Mesendoderm (in vitro differentiated cells): ENCODE results near the gene ARHGAP19.

ENCODE experiments used
- DNase-seq: peaks from one replicate; pipeline ENCODE4 v3.0.0; 2013
- H2AK5ac ChIP-seq: 2 replicates; pipeline ENCODE4 v1.6.1; 2013; ENCODE audit warnings: low read length, inconsistent platforms
- H2BK120ac ChIP-seq: 2 replicates; pipeline ENCODE4 v1.6.1; 2013; ENCODE audit warnings: low read depth, mild to moderate bottlenecking, low read length, moderate library complexity, mixed read lengths
- H2BK15ac ChIP-seq: replicated peaks from 2 replicates; pipeline ENCODE4 v1.6.1; 2013; ENCODE audit warnings: low read depth, mild to moderate bottlenecking, moderate library complexity
- H2BK5ac ChIP-seq: 2 replicates; pipeline ENCODE4 v1.6.1; 2013; ENCODE audit warnings: low read length, inconsistent platforms
- H3K18ac ChIP-seq: 2 replicates; pipeline ENCODE4 v1.6.1; 2013; ENCODE audit warnings: mild to moderate bottlenecking, low read length, mixed read lengths
- H3K23ac ChIP-seq: one replicate; pipeline ENCODE4 v1.6.1; 2013; ENCODE audit warnings: low read length
- H3K27ac ChIP-seq: 2 replicates; pipeline ENCODE4 v1.5.1; 2013; ENCODE audit warnings: low read depth, mild to moderate bottlenecking, inconsistent platforms, low read length, moderate library complexity
- H3K27me3 ChIP-seq: 2 replicates; pipeline ENCODE4 v1.6.1; 2013; ENCODE audit warnings: low read length, control low read depth, mild to moderate bottlenecking, inconsistent platforms; ENCODE audit not compliant: insufficient read depth, poor library complexity
- H3K36me3 ChIP-seq: 2 replicates; pipeline ENCODE4 v1.6.1; 2013; ENCODE audit warnings: low read length, inconsistent platforms; ENCODE audit not compliant: control insufficient read depth, insufficient read depth
- H3K4ac ChIP-seq: one replicate; pipeline ENCODE4 v1.6.1; 2013; ENCODE audit warnings: low read depth, mild to moderate bottlenecking, low read length, moderate library complexity
- H3K4me1 ChIP-seq: 2 replicates; pipeline ENCODE4 v1.6.1; 2013; ENCODE audit warnings: low read depth, low read length, inconsistent platforms; ENCODE audit not compliant: control insufficient read depth
- H3K4me2 ChIP-seq: 2 replicates; pipeline ENCODE4 v1.6.1; 2013; ENCODE audit warnings: low read length
- H3K4me3 ChIP-seq: 2 replicates; pipeline ENCODE4 v1.5.1; 2013; ENCODE audit warnings: mild to moderate bottlenecking, low read length
- H3K56ac ChIP-seq: one replicate; pipeline ENCODE4 v1.6.1; 2013; ENCODE audit warnings: low read length
- H3K79me1 ChIP-seq: 2 replicates; pipeline ENCODE4 v1.6.1; 2013; ENCODE audit warnings: low read length, inconsistent platforms
- H3K79me2 ChIP-seq: 2 replicates; pipeline ENCODE4 v1.6.1; 2013; ENCODE audit warnings: mild to moderate bottlenecking, low read length; ENCODE audit not compliant: control insufficient read depth, insufficient read depth
- H3K9ac ChIP-seq: 2 replicates; pipeline ENCODE4 v1.6.1; 2013; ENCODE audit warnings: low read length, inconsistent platforms
- H4K5ac ChIP-seq: one replicate; pipeline ENCODE4 v1.6.1; 2013; ENCODE audit warnings: low read length
- H4K8ac ChIP-seq: one replicate; pipeline ENCODE4 v1.6.1; 2013; ENCODE audit warnings: low read depth, mild to moderate bottlenecking, control low read depth, low read length, moderate library complexity
- WGBS: extraction: QIAGEN DNeasy Blood & Tissue Kit; methylation state at CpG from one replicate; pipeline ENCODE4 v1.1.7; 2013; ENCODE audit warnings: low lambda C conversion rate, missing lambda C conversion rate; ENCODE audit not compliant: insufficient coverage; ENCODE audit errors: extremely low coverage; 5-methylcytosine and 5-hydroxymethylcytosine counted together

The ARHGAP19 gene

DNA sequence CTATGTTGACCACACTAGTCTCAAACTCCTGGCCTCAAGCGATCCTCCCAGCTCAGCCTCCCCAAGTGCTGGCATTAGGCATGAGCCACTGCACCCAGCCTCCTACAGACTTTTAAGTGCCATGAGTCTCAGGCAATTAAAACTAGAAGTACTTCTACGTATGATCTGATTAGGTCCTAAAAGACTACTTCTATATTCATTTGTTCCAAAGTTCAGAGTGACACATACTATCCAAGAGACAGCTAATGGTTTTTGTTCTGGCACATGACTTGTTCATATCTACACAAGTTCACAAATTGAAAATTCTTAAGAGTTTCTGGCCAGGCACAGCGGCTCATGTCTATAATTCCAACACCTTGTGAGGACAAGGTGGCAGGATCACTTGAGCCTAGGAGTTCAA lies 11.7 kb downstream of the ARHGAP19 start:
- Histone ChIP-seq H3K4me1 (no peaks in the 10 kb centered on the region), H3K79me1 (peaks cover 7% of the 10 kb centered on the region), H3K27me3 (no peaks in the 10 kb centered on the region), H2BK5ac (no peak overlapping the region), H3K79me2 (no peaks in the 10 kb centered on the region), H2BK15ac (no peak overlapping the region), H2AK5ac (no peak overlapping the region), H3K18ac (no peak overlapping the region), H3K9ac (no peak overlapping the region), H4K8ac (no peak overlapping the region), H3K56ac (no peak overlapping the region), H3K36me3 (no peaks in the 10 kb centered on the region), H4K5ac (no peak overlapping the region), H3K4me3 (no peak overlapping the region), H3K4ac (no peak overlapping the region), H2BK120ac (no peak overlapping the region), H3K23ac (no peak overlapping the region), H3K27ac (no peak overlapping the region), H3K4me2 (no peak overlapping the region)
- no CpG with 5 or more reads among the region's 3 CpGs for WGBS
- DNase-seq, result no peak

DNA sequence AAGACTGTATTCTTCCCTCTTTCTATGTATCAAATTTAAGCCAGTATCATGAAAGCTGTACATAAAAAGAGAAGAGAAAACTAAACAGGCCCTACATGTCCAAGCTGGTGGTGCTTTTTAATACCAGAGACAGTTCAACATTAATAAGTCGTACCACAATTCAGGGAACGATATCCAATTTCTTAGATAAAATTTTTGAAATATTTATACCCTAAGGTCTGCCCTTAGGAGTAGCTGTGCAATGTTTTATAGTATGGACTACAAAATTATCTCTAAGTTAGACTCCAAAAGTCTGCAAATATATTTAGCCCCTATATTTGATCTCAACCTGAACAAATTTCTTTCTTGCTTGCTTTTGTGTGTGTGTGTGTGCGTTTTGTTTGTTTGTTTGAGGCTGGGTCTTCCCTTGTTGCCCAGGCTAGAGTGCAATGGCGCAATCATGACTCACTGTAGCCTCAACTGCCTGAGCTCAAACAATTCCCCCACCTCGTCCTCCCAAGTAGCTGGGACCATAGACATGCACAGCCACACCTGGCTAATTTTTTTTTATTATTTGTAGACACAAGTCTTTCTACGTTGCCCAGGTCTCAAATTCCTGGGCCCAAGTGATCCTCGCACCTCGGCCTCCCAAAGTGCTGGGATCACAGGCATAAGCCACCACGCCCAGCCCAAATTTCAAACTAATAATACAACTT lies 13.2 kb downstream of the ARHGAP19 start:
- no peak overlapping the region for H2BK120ac ChIP-seq
- no peak overlapping the region for H3K4me3 ChIP-seq
- no peak overlapping the region for H2BK5ac ChIP-seq
- H3K56ac ChIP-seq, result no peak overlapping the region
- H3K27ac ChIP-seq, result no peak overlapping the region
- H3K79me1 ChIP-seq, result peaks cover 7% of the 10 kb centered on the region
- no peak overlapping the region for H3K4me2 ChIP-seq
- no peak overlapping the region for H3K18ac ChIP-seq
- no peak overlapping the region for H3K23ac ChIP-seq
- no peaks in the 10 kb centered on the region for H3K27me3 ChIP-seq
- no peaks in the 10 kb centered on the region for H3K4me1 ChIP-seq
- no CpG with 5 or more reads among the region's 9 CpGs for WGBS
- DNase-seq, result peak; percentile 58
- H3K36me3 ChIP-seq, result no peaks in the 10 kb centered on the region
- no peak overlapping the region for H3K4ac ChIP-seq
- no peak overlapping the region for H3K9ac ChIP-seq
- H4K8ac ChIP-seq, result no peak overlapping the region
- no peak overlapping the region for H2AK5ac ChIP-seq
- no peak overlapping the region for H4K5ac ChIP-seq
- H2BK15ac ChIP-seq, result no peak overlapping the region
- H3K79me2 ChIP-seq, result peaks cover 2% of the 10 kb centered on the region

GRCh38 chr10:97278491-97278989 lies 13.9 kb downstream of the ARHGAP19 start:
- H2AK5ac ChIP-seq, result no peak overlapping the region
- no peak overlapping the region for H3K27ac ChIP-seq
- DNase-seq, result peak; percentile 44
- no peaks in the 10 kb centered on the region for H3K36me3 ChIP-seq
- H3K4me1 ChIP-seq, result no peaks in the 10 kb centered on the region
- no peak overlapping the region for H3K56ac ChIP-seq
- H3K18ac ChIP-seq, result no peak overlapping the region
- H3K4me2 ChIP-seq, result no peak overlapping the region
- no peaks in the 10 kb centered on the region for H3K27me3 ChIP-seq
- H3K79me1 ChIP-seq, result peaks cover 7% of the 10 kb centered on the region
- H3K4me3 ChIP-seq, result no peak overlapping the region
- H2BK15ac ChIP-seq, result no peak overlapping the region
- peaks cover 2% of the 10 kb centered on the region for H3K79me2 ChIP-seq
- H4K8ac ChIP-seq, result no peak overlapping the region
- no peak overlapping the region for H3K9ac ChIP-seq
- H4K5ac ChIP-seq, result no peak overlapping the region
- H3K23ac ChIP-seq, result no peak overlapping the region
- H3K4ac ChIP-seq, result no peak overlapping the region
- H2BK120ac ChIP-seq, result no peak overlapping the region
- no peak overlapping the region for H2BK5ac ChIP-seq

GRCh38 chr10:97277551-97277950 lies 14.9 kb downstream of the ARHGAP19 start:
- WGBS, result no CpG with 5 or more reads among the region's 1 CpG
- H3K27me3 ChIP-seq, result no peaks in the 10 kb centered on the region

DNA sequence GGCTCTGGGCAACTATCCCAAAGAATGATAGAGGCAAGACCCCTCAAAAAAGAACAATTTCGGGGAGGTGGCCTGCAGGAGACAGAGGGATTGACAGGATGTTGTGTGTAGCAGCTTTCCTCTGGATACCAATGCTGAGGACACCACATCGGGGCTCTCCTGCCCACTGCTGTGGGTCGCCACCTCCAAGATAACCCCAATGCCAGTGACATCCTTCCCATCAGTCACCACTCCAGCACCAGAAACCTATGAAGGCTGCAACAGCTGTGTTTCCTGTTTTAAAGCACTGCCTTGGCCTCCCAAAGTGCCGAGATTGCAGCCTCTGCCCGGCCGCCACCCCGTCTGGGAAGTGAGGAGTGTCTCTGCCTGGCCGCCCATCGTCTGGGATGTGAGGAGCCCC lies 17.6 kb downstream of the ARHGAP19 start:
- no peak overlapping the region for H2AK5ac ChIP-seq

More at GRCh38 chr10:97277551-97277950, 14.9 kb downstream of the ARHGAP19 start:
- H3K9ac ChIP-seq, result no peak overlapping the region
- peaks cover 7% of the 10 kb centered on the region for H3K79me1 ChIP-seq
- H3K18ac ChIP-seq, result no peak overlapping the region
- no peak overlapping the region for H4K8ac ChIP-seq
- no peak overlapping the region for H2AK5ac ChIP-seq
- H3K56ac ChIP-seq, result no peak overlapping the region
- no peaks in the 10 kb centered on the region for H3K4me1 ChIP-seq
- no peak overlapping the region for H3K27ac ChIP-seq
- H2BK15ac ChIP-seq, result no peak overlapping the region
- H4K5ac ChIP-seq, result no peak overlapping the region
- no peak overlapping the region for H2BK120ac ChIP-seq
- no peaks in the 10 kb centered on the region for H3K36me3 ChIP-seq
- peaks cover 2% of the 10 kb centered on the region for H3K79me2 ChIP-seq
- no peak overlapping the region for H3K4me3 ChIP-seq
- H3K23ac ChIP-seq, result no peak overlapping the region
- no peak overlapping the region for H3K4me2 ChIP-seq
- no peak for DNase-seq
- H3K4ac ChIP-seq, result no peak overlapping the region
- no peak overlapping the region for H2BK5ac ChIP-seq

GRCh38 chr10:97273700-97274099 lies 18.7 kb downstream of the ARHGAP19 start:
- H3K27ac ChIP-seq, result no peak overlapping the region
- no peaks in the 10 kb centered on the region for H3K36me3 ChIP-seq
- H3K4me3 ChIP-seq, result no peak overlapping the region
- H3K27me3 ChIP-seq, result no peaks in the 10 kb centered on the region
- no peak overlapping the region for H4K5ac ChIP-seq
- no peak overlapping the region for H3K56ac ChIP-seq
- H3K79me2 ChIP-seq, result peaks cover 2% of the 10 kb centered on the region
- no peak overlapping the region for H3K4ac ChIP-seq
- no peak overlapping the region for H2BK120ac ChIP-seq
- H3K9ac ChIP-seq, result no peak overlapping the region
- H4K8ac ChIP-seq, result no peak overlapping the region
- no peak overlapping the region for H3K18ac ChIP-seq
- H2AK5ac ChIP-seq, result no peak overlapping the region
- no peak overlapping the region for H3K23ac ChIP-seq
- H2BK15ac ChIP-seq, result no peak overlapping the region
- no peak overlapping the region for H2BK5ac ChIP-seq
- peaks cover 1% of the 10 kb centered on the region for H3K79me1 ChIP-seq
- no peaks in the 10 kb centered on the region for H3K4me1 ChIP-seq
- H3K4me2 ChIP-seq, result no peak overlapping the region
- no peak for DNase-seq
- no CpG with 5 or more reads among the region's 3 CpGs for WGBS

More for the DNA sequence above, 17.6 kb downstream of the ARHGAP19 start:
- Histone ChIP-seq H3K79me1 (peaks cover 1% of the 10 kb centered on the region), H2BK15ac (no peak overlapping the region), H3K9ac (no peak overlapping the region), H3K4ac (no peak overlapping the region), H4K8ac (no peak overlapping the region), H3K4me3 (no peak overlapping the region), H3K23ac (no peak overlapping the region), H2BK5ac (no peak overlapping the region), H3K27me3 (no peaks in the 10 kb centered on the region), H3K36me3 (no peaks in the 10 kb centered on the region), H3K18ac (no peak overlapping the region), H3K56ac (no peak overlapping the region), H3K79me2 (peaks cover 2% of the 10 kb centered on the region), H3K4me2 (no peak overlapping the region), H3K27ac (no peak overlapping the region), H3K4me1 (no peaks in the 10 kb centered on the region), H2BK120ac (no peak overlapping the region), H4K5ac (no peak overlapping the region)
- no peak for DNase-seq
- WGBS, result no CpG with 5 or more reads among the region's 9 CpGs
